Hypothalamus (tissue), 51 donors: ENCODE measurements around the gene DYTN.

ENCODE experiments used
- DNase-seq, 51 donors: peaks; one replicate each; lab custom pipeline; 2025; lab: John Stamatoyannopoulos, UW

DYTN gene

DNA sequence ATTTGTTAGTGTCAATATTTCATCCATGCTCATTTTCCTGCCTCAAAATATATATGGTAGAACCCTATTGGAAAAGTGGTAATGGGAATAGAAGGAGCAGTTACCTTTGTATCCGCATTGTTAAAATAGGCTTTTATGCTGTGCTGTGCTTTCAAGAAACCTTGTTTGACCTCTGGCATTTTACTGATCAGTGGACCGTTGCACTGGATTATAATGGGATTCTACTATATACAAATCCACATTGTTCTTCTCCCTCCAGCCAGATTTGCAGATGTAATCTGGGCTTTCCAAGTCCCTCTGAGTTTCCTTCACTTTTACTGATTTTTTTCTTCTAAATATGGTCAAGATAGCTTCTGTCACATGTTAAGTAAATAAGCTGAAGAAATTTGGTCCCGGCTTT, 99.2 kb downstream of the DYTN start:
- DNase-seq: no peak

DNA sequence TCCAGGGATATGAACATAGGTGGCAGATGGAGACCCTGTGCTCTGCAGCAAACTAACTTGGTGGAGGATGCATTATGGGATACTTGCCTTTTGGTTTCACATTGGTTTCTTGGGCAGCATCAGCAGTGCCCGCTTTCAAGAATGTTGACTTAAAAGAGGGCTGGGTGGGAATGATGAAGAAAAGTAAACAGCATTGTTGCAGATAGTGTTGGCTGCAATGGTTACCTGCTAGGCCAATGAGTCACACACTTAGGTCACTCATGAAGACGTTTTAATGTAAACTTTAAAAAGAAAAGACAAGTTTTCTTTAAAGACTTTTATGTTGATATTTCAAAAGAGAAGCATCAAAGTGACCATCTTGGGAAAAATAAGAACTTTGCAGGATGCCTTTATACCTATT, 102.0 kb downstream of the DYTN start:
- no peak for DNase-seq

DNA sequence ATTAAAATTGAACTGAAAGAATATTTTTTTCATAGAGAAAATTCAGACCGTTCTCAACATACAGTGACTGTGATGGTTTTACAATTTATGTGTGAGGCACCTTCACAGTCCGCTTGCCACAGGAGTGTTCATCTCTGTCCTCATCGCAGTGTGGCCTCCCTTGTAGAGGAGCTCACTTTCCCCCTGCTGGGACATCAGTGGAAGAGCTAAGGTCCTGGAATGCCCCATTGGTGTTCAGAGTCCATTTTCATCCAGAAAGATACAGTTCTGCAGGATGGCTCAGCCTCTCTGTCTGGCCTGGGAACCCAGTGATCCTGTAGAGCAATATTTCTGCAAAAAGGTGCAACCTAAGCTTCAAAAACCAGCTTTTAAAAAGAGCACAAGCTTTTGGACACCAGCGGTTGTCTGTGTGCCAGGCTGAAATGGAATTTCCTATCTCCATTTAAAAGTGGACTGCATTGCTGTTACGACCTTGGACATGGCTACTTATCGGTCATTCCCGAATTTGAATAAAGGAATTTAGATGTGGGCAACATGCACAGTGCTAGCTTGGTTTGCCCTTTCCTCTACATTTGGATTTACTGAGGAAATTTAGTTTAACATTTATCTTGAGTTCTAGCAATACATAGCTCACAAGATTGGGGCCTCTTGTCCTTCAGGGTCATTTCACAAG, 102.6 kb downstream of the DYTN start:
- no peak for DNase-seq

DNA sequence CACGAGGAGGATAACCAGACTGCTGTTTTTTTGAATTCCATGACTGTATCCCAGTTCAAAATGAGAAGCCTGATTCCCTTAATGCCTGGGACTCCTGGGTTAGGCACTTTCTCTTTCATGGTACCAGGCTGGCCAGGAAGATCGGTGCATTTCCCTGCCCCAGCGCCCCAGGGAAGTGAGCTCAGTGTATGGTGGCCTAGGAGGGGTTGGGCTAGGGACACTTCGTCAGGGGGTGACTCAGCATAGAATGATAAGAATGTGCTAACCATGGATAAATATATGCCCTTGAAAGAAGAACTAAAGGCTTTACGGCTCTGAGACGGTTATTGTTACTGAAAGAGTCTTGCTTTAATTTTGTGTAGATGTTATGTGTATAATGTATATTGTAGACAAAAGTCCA, 103.4 kb downstream of the DYTN start:
- no peak for DNase-seq

DNA sequence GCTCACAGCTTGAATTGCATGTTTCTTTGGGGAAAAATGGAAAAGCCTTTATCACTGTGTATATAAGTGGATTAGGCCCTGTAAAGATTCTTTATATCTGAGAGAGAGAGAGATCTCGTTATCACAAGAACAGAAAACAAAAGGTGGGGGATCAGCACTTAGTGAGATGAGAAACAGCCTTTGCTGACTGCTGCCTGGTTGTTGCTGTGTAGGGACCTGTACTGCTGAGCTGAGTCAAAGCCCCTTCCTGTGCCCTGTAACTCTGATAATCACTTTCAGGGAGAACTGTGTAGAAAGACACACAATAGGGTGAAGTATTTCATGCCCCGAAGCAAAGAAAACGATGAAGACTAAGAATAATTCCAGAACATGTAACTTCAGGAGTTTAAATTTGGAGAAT, 106.5 kb downstream of the DYTN start:
- DNase-seq: no peak

DNA sequence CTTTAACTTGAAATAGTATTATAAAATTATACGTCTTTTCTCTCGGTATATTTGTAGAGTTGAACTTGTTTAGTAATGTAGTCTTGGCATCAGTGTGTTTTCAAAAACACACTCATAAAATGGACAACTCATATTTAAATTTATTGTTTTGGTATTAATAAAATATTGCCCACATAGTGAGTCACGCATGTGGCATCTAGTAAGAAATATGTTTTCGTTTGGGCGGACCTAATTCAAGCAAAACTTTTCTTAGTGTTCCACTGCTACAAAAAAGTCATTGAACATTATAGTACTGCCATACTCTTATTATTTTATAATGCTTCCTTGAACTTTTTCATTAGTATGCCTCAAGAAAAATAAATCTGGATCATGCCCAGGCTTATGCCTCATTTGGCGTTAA, 107.0 kb downstream of the DYTN start:
- DNase-seq: no peak

DNA sequence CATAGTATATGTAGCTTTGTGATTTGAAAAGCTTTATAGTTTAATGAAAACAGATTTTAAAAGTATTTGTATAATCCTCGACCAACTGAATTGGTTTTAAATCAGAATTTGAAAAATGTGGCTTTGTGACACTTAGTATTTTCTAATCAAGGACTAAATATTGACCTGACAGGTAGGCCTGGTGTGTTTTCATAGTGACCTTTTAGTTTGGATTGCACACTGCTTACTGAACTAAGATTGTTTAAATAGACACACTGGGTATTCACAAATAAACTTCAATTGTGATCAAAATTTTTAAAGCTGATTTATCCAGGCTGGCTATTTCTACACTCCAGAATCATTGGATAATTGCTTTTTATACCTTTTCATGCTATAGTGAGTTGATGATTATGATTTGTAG, 107.7 kb downstream of the DYTN start:
- DNase-seq: no peak

DNA sequence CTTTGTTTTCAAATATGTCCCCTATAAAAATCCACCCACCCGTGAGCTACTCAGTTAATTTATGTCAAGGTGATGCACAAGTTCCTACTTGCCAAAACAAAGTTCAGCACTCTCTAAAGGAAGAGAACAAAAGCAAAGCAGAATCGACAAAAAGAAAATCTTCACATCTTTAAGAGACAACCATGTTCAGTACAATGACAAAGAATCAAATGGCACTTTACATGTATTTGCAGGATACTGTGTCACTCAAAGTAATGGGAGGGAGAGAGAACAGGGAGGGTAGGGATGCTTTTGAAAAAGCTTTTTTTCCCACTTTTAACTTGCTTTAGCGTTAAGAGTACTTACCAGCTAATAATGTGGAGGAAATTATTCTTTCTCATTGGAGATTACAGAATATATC, 115.0 kb downstream of the DYTN start:
- DNase-seq: no peak
